GM23248 (cell line): ENCODE results near the gene PACS1. TPM values are rescaled to one million over a fixed set of nuclear protein-coding genes. Genes with fewer than 3 reads are reported as not detected.
A peak's percentile ranks its signal among the peaks of the same experiment; 100 is the strongest.

Experiments
- DNase-seq: peaks from one replicate; pipeline ENCODE4 v3.0.0-alpha.2; 2015
- H2AFZ ChIP-seq: fragments of 200-600 bp; sonication (generic); 2 replicates; pipeline ENCODE4 v1.6.1; 2016; ENCODE audit warnings: antibody characterized with exemption
- H3F3A ChIP-seq: fragments of 200-600 bp; sonication (generic); 2 replicates; pipeline ENCODE4 v1.6.1; 2016; ENCODE audit warnings: mild to moderate bottlenecking, antibody characterized with exemption, mixed run types; ENCODE audit not compliant: insufficient read depth
- H3K27ac ChIP-seq: fragments of 200-600 bp; sonication (generic); 2 replicates; pipeline ENCODE4 v1.5.1; 2016; ENCODE audit warnings: mild to moderate bottlenecking
- H3K27me3 ChIP-seq: fragments of 200-600 bp; sonication (generic); replicated peaks from 2 replicates; pipeline ENCODE4 v1.6.1; 2016; ENCODE audit warnings: mild to moderate bottlenecking; ENCODE audit not compliant: insufficient read depth
- H3K36me3 ChIP-seq: fragments of 200-600 bp; sonication (generic); 2 replicates; pipeline ENCODE4 v1.6.1; 2016; ENCODE audit warnings: low read depth, mild to moderate bottlenecking
- H3K4me1 ChIP-seq: fragments of 200-600 bp; sonication (generic); 2 replicates; pipeline ENCODE4 v1.6.1; 2016; ENCODE audit warnings: mild to moderate bottlenecking; ENCODE audit not compliant: insufficient read depth
- H3K4me2 ChIP-seq: fragments of 200-600 bp; sonication (generic); one replicate; pipeline ENCODE4 v1.6.1; 2016; ENCODE audit warnings: mild to moderate bottlenecking; ENCODE audit not compliant: unreplicated experiment
- H3K4me3 ChIP-seq: fragments of 200-600 bp; sonication (generic); 2 replicates; pipeline ENCODE4 v1.5.1; 2016; ENCODE audit warnings: mild to moderate bottlenecking
- H3K79me2 ChIP-seq: fragments of 200-600 bp; sonication (generic); 2 replicates; pipeline ENCODE4 v1.6.1; 2016; ENCODE audit warnings: mild to moderate bottlenecking; ENCODE audit not compliant: insufficient read depth
- H3K9ac ChIP-seq: fragments of 200-600 bp; sonication (generic); 2 replicates; pipeline ENCODE4 v1.6.1; 2016; ENCODE audit warnings: mild to moderate bottlenecking
- H3K9me2 ChIP-seq: fragments of 200-600 bp; sonication (generic); 2 replicates; pipeline ENCODE4 v1.6.1; 2016; ENCODE audit warnings: mixed run types, mild to moderate bottlenecking, moderate library complexity; ENCODE audit not compliant: insufficient read depth
- H3K9me3 ChIP-seq: fragments of 200-600 bp; sonication (generic); one replicate; pipeline ENCODE4 v1.6.1; 2017; ENCODE audit warnings: low read depth
- H4K20me1 ChIP-seq: fragments of 200-600 bp; sonication (generic); 2 replicates; pipeline ENCODE4 v1.6.0; 2016; ENCODE audit not compliant: insufficient read depth
- EZH2 ChIP-seq: fragments of 200-600 bp; sonication (generic); IDR thresholded peaks from 2 replicates; pipeline ENCODE4 v1.6.1; 2018; ENCODE audit warnings: antibody characterized with exemption, mild to moderate bottlenecking; ENCODE audit not compliant: insufficient read depth, poor library complexity, severe bottlenecking
- EZH2phosphoT487 ChIP-seq: fragments of 200-600 bp; sonication (generic); IDR thresholded peaks from 2 replicates; pipeline ENCODE4 v1.6.1; 2018; ENCODE audit warnings: antibody characterized with exemption, moderate library complexity, mild to moderate bottlenecking, low read depth; ENCODE audit not compliant: insufficient read depth
- WGBS, 2 experiments: methylation state at CpG; one replicate each; pipeline ENCODE4 v1.1.6; 2015 to 2017; ENCODE audit warnings: low lambda C conversion rate in 2 of 2, low coverage in 1 of 2; ENCODE audit errors: missing lambda C conversion rate in 2 of 2; 5-methylcytosine and 5-hydroxymethylcytosine counted together
- in situ Hi-C: fragments of 300-500 bp; cut with MboI; formaldehyde crosslinking; loops from 2 replicates; pipeline ENCODE4 v1.15.0; 2020
- polyA plus RNA-seq: library from polyadenylated mRNA; unstranded; fragments of >200 nt; fragmentation: Nextera tagmentation; extraction: Ambion mirVana; gene quantifications from 2 replicates; pipeline ENCODE4 v1.2.1, GENCODE V29; 2016
- total RNA-seq: library from RNA; depleted of rRNA; stranded (reverse); fragments of >200 nt; shearing (Covaris generic); gene quantifications from 2 replicates; pipeline ENCODE4 v1.2.3, GENCODE V29; 2014

The PACS1 gene
- total and polyA plus RNA-seq, 2 experiments from 2014 or later = 33.2 to 48.9 TPM

DNA sequence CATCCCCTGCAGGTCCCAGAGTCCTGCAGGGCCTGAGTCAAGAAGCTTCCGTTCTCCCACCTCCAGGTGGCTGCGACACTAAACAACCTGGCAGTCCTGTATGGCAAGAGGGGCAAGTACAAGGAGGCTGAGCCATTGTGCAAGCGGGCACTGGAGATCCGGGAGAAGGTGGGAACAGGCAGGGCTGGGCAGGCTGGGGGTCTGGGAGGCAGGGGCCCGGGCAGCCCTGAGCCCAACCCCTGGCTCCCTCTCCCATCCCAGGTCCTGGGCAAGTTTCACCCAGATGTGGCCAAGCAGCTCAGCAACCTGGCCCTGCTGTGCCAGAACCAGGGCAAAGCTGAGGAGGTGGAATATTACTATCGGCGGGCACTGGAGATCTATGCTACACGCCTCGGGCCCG lies 193.7 kb downstream of the PACS1 start:
- peaks cover 12% of the 10 kb centered on the region for H3K79me2 ChIP-seq
- no peaks in the 10 kb centered on the region for H3K9me3 ChIP-seq
- in situ Hi-C loops = no loop called here
- H3K9me2 ChIP-seq = no peaks in the 10 kb centered on the region
- H3K27ac ChIP-seq = no peak overlapping the region
- H3F3A ChIP-seq = no peaks in the 10 kb centered on the region
- TF ChIP-seq EZH2 (no peak), EZH2phosphoT487 (no peak)
- no peak for DNase-seq
- no peaks in the 10 kb centered on the region for H3K27me3 ChIP-seq
- H3K4me1 ChIP-seq = no peaks in the 10 kb centered on the region
- H3K9ac ChIP-seq = no peak overlapping the region
- WGBS, 2 experiments = 90 to 94% methylated on average over 10 of the region's 10 CpGs
- H3K4me2 ChIP-seq = no peak overlapping the region
- peaks cover 10% of the 10 kb centered on the region; the same call in 1 of the 2 replicates for H3K36me3 ChIP-seq
- no peak overlapping the region for H2AFZ ChIP-seq
- no peak overlapping the region for H3K4me3 ChIP-seq
- H4K20me1 ChIP-seq = no peaks in the 10 kb centered on the region

DNA sequence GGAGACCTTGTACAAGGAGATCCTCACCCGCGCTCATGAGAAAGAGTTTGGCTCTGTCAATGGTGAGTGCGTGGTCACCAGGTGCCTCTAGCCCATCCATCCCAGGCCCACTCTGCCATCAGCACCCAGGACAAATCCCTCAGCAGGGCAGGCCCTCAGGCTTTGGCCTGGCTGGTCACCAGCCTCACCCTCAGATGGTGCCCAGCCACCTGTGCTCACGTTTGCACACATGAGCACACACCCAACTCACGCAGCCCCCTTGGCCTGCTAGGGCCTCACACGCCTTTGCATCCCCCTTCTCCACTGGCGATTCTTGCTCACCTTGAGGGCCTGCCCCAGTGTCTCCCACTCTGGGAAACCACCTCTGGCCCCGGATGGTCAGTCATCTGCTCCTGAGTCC lies 194.3 kb downstream of the PACS1 start:
- H3K27ac ChIP-seq = no peak overlapping the region
- no peak overlapping the region for H2AFZ ChIP-seq
- no peak overlapping the region for H3K4me3 ChIP-seq
- TF ChIP-seq EZH2phosphoT487 (no peak), EZH2 (no peak)
- no peaks in the 10 kb centered on the region for H3F3A ChIP-seq
- in situ Hi-C loops = no loop called here
- no peaks in the 10 kb centered on the region for H3K27me3 ChIP-seq
- H3K9me2 ChIP-seq = no peaks in the 10 kb centered on the region
- no peak overlapping the region for H3K4me2 ChIP-seq
- no peaks in the 10 kb centered on the region for H3K9me3 ChIP-seq
- 78 to 80% methylated on average over 8 of the region's 8 CpGs for WGBS, 2 experiments
- H4K20me1 ChIP-seq = no peaks in the 10 kb centered on the region
- no peak overlapping the region for H3K9ac ChIP-seq
- H3K79me2 ChIP-seq = peaks cover 12% of the 10 kb centered on the region
- peaks cover 5% of the 10 kb centered on the region; the same call in 1 of the 2 replicates for H3K36me3 ChIP-seq
- 0 out of 2 replicates have a peak, but pooled peaks cover under 1% of the 10 kb centered on the region for H3K4me1 ChIP-seq
- no peak for DNase-seq

DNA sequence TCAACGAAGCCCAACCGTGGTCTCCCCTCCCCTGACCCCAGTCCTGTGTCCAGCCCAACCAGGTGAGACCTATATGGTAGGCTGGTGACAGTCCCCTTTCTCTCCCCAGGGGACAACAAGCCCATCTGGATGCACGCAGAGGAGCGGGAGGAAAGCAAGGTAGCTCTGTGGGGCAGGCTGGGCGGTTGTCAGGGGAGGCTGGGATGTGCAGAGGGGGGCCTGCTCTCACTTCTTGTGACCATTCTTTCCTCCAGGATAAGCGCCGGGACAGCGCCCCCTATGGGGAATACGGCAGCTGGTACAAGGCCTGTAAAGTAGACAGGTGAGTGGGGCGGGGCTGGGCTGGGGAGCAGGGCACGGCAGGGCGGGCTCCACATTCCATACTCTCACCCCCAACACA lies 194.8 kb downstream of the PACS1 start:
- 66 to 76% methylated on average over 11 of the region's 12 CpGs for WGBS, 2 experiments
- no peak overlapping the region for H2AFZ ChIP-seq
- H3K27me3 ChIP-seq = no peaks in the 10 kb centered on the region
- no peak overlapping the region for H3K4me2 ChIP-seq
- H3K27ac ChIP-seq = no peak overlapping the region
- no peak overlapping the region for H3K9ac ChIP-seq
- 0 out of 2 replicates have a peak, but pooled peaks cover 3% of the 10 kb centered on the region for H3K36me3 ChIP-seq
- H3F3A ChIP-seq = no peaks in the 10 kb centered on the region
- no peak overlapping the region for H3K4me3 ChIP-seq
- H3K9me2 ChIP-seq = no peaks in the 10 kb centered on the region
- peaks cover 13% of the 10 kb centered on the region for H3K79me2 ChIP-seq
- H4K20me1 ChIP-seq = no peaks in the 10 kb centered on the region
- H3K9me3 ChIP-seq = no peaks in the 10 kb centered on the region
- 0 out of 2 replicates have a peak, but pooled peaks cover 5% of the 10 kb centered on the region for H3K4me1 ChIP-seq
- in situ Hi-C loops = no loop called here
- TF ChIP-seq EZH2 (no peak), EZH2phosphoT487 (no peak)
- peak; percentile 25 for DNase-seq

DNA sequence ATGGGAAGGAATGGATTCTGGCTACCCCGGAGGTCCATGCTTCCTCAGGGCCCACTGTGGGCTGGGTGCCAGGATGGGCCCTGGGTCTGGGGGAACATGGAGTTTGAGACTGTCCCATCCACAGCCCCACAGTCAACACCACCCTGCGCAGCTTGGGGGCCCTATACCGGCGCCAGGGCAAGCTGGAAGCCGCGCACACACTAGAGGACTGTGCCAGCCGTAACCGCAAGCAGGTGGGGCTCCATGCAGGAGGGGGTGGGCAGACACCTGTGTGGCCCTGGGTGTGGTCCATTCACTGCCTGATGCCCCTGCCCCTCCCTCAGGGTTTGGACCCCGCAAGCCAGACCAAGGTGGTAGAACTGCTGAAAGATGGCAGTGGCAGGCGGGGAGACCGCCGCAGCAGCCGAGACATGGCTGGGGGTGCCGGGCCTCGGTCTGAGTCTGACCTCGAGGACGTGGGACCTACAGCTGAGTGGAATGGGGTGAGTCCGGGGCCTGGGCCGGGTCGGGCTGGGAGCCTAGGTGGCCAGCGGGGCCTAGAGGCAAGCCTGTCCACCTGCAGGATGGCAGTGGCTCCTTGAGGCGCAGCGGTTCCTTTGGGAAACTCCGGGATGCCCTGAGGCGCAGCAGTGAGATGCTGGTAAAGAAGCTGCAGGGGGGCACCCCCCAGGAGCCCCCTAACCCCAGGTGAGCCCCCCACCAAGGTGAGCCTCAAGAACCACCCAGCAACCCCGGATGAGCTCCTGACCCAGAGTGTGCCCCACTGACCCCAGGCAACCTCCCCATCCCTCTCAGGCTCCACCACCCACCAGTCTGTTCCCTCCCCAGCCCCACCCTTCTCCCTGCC lies 195.7 kb downstream of the PACS1 start:
- TF ChIP-seq EZH2phosphoT487 = no peak
- DNase-seq = no peak
- Histone ChIP-seq H3F3A (no peaks in the 10 kb centered on the region), H3K9me2 (no peaks in the 10 kb centered on the region), H3K4me2 (no peak overlapping the region), H3K27ac (no peak overlapping the region), H3K4me1 (0 out of 2 replicates have a peak, but pooled peaks cover 7% of the 10 kb centered on the region), H3K27me3 (no peaks in the 10 kb centered on the region), H3K9me3 (no peaks in the 10 kb centered on the region), H3K9ac (no peak overlapping the region), H3K4me3 (no peak overlapping the region), H3K36me3 (no peaks in the 10 kb centered on the region), H3K79me2 (peaks cover 21% of the 10 kb centered on the region), H4K20me1 (0 out of 2 replicates have a peak, but pooled peaks cover 5% of the 10 kb centered on the region), H2AFZ (no peak overlapping the region)
- in situ Hi-C loops = no loop called here
- WGBS, 2 experiments = 93 to 97% methylated on average over 17 to 25 of the region's 26 CpGs
